ENCODE measurements around the gene GPR25.

- TF ChIP-seq CTCF (IDR thresholded peaks at IDR 0.05; ENCODE audit: insufficient read depth, low read length) (no peak), POLR2AphosphoS5 (IDR thresholded peaks at IDR 0.05; ENCODE audit: low read depth) (no peak), GABPA (IDR thresholded peaks at IDR 0.05; ENCODE audit: low read depth) (no peak)
Measured at GRCh38 chr1:200831091-200831490, 41.7 kb upstream of the GPR25 start.

Data from HL-60 (cell line).